Stimulated activated CD8-positive, alpha-beta memory T cell treated with anti-CD3 and anti-CD28 coated beads, Interleukin-7, amount 100 ng/mL, for 1 hour (primary cell): Measurements from ENCODE around the gene MAPKAP1.

Source experiments
- DNase-seq, 2 donors: peaks; one replicate each; pipeline ENCODE4 v3.0.0-alpha.2; 2020; ENCODE audit warnings: low read depth in 2 of 2

Gene MAPKAP1

DNA sequence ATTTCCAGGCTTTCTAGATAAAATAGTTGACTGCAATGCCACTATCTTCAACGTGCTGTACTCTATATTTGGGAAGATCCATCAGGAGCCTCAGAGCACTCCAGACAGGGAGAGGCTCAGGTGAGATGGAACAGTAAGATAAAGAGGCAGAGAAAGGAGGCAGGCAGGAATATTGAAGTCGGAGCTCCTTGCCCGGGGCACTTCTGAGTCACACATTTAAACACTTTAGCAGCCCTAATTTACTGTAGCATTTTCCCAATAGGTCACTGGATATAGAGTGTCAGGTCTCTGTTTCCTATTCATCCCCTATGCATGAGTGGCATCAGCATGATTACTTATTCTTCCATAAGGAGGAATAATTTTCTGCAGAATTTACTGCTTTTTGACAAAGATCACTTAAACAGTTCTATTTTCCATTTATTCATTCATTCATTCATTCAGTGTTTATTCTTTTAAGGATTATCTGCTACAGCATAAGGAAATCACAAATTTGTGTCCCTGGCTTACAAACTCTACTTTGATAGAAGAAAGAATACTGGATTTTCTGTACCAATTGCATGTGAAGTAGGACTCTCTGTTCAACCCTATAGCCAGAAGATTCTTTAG is 170.7 kb downstream of the MAPKAP1 start:
- no peak for DNase-seq

DNA sequence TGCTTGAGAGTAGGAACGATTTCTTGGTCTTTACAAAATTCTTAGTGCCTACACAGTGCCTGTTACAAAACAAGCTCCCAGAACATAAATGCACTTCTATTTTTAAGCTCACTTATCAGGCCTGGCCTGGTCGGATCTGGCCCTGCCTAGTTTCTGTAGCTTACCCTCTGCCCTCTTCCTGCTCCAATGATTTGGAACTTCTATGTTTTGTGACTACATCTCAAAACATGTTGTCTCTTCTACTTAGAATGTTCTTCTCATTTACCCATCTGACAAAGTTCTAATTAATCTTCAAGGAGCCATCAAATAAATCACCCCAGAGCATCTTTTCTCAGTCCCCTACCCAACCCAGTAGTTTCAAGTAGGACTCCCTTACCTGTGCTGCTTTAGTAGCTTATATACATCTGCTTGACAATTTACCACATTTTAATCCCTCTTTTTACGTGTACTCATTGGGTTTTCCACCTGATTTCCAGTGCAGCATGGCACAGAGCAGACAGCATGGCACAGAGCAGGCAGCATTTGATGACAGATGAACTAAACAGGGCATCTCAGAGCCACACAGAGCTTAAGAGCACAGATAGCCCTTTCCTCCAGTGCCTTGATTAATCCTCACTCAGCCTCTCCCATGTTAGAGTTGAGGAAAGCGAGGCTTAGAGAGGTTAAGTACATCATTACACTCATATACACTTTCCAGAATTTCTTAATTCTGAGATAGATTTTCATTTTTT is 171.9 kb downstream of the MAPKAP1 start:
- DNase-seq, result no peak

- no peak for DNase-seq
Measured at GRCh38 chr9:125532812-125533594, 174.0 kb downstream of the MAPKAP1 start.

- no peak for DNase-seq
Measured at GRCh38 chr9:125532412-125532811, 174.6 kb downstream of the MAPKAP1 start.

DNA sequence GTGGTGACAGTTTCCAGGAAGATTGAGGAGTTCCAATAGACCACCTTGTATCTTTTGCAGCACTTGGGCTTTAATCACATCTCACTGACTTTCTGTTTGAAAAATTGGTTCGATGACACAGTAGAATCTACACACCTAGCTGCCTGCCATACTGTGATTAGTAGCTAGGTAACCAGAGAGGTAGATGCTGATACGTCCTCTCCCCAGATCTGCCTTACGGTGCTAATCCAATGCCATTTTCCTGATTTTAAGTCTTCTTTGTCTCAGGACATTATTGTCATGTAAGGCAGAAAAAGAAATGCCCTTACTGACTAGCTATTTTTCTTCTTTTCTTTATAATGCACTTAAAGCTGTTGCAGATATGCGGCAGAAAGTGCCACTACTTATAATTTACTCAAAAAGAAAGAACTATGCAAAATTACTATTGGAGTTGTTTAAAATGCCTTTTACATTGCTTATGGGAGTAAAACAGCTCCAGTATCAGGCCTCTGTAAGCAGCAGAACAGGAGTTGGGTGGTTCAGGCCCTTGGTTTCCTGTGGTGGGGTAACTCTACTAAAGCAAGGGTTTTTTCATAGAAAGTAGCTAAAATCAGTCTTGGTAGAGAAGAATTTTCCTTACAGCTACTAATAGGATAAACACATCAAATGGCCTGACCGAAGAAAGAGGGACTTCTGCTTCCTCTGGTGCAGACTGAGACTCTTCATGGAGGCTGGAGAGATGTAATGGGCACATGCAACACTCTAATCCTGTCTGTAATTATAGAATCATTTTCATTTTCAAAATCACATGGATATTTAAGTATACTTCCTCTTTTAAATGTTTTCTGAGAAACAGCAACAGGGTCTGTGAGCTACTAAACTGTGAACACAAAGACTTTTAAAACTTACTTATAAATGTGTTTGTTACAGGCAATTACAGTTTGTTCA is 177.2 kb downstream of the MAPKAP1 start:
- DNase-seq, result no peak

DNA sequence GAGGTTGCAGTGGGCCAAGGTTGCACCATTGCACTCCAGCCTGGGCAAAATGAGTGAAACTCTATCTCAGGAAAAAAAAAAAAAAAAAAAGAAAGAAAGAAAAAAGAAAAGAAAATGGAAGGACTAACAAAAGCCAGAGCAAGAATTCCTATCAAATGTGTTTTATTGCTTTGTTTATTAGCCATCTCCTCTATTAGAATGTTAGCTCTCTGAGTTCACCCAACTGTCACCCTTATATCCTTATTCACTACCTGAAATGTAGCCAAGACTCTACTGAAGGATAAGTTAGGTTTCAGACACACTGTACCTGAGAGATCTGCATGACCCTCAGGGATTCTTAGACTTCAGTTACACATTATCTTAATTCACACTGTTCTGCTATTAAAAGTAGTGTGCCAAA is 177.9 kb downstream of the MAPKAP1 start:
- DNase-seq, result no peak

GRCh38 chr9:125527471-125528002 is 179.5 kb downstream of the MAPKAP1 start:
- no peak for DNase-seq

DNA sequence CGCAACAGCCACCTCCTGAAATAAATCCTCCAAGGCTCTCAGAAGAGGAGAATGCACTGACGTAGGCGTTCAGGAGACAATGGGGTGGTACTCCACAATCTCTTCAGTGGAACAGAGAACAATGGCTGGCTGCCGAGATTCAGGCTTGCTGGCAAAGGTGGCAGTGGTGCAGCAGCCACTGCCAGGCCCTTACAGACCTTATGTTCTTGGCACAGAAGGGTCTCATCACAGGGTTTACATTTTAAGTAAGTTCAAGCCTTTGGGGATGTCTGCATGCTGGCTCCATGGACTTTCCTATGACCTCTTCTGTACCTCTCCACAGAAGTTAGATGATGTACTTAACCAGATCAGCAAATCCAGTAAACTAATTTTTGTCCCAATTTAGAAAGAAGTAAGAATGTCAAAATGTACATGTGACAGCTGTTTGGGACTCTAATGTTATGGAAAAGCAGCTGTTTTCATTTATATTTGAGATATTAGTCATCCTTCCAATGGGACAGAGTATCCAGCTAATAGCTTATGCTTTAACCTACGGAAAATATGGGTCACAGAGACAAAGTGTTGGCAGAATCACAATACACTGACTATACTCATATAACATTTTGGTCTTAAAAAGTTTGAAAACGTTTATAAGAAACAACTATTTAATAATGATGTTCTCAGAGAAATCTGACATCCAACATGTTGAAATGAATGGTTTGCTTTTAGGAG is 180.9 kb downstream of the MAPKAP1 start:
- no peak for DNase-seq

- DNase-seq, result no peak
Measured at GRCh38 chr9:125524583-125525355, 182.2 kb downstream of the MAPKAP1 start.

GRCh38 chr9:125523681-125524080 is 183.3 kb downstream of the MAPKAP1 start:
- no peak for DNase-seq

DNA sequence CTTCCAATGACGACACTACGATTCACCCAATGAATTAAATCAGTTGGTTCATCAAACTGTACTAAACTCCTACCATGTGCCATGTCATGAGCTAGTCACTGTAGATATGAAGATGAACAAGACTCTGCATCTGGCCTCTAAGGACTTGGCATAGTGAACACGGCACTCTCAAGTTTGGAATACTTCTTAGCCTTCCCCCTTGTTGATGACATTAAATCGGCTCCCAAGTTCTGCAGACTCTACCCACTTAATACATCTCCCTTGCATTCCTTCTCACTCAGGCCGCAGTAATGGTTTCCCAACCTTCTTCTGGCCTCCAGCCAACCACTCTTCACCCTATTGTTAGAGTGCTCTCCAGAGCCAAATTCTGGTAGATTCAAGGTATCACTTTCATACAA is 184.7 kb downstream of the MAPKAP1 start:
- no peak for DNase-seq

- DNase-seq, result no peak
Measured at GRCh38 chr9:125521462-125522327, 185.3 kb downstream of the MAPKAP1 start.

DNA sequence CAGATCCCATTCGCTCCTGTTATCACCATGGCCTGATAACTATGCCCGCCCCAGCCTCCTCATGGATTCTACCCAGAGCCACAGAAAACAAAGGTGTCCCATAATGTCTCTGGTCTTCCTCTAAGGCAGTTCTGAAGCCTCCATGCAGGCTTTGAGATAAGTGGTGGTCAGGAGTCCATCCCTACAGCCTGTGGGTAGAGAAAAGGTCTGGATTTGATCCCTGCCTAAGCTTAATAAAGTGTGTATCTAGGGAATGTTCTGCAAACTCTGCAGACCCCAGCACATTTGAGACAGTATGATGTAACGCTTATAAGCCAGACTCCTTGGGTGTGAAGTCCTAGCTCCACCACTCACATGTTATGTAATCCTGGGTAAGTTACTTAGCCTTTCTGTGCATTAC is 187.3 kb downstream of the MAPKAP1 start:
- DNase-seq, result no peak

GRCh38 chr9:125517577-125517976 is 189.4 kb downstream of the MAPKAP1 start:
- DNase-seq, result no peak

GRCh38 chr9:125515983-125516940 is 190.7 kb downstream of the MAPKAP1 start:
- no peak for DNase-seq

- no peak for DNase-seq
Measured at GRCh38 chr9:125515281-125515680, 191.7 kb downstream of the MAPKAP1 start.

DNA sequence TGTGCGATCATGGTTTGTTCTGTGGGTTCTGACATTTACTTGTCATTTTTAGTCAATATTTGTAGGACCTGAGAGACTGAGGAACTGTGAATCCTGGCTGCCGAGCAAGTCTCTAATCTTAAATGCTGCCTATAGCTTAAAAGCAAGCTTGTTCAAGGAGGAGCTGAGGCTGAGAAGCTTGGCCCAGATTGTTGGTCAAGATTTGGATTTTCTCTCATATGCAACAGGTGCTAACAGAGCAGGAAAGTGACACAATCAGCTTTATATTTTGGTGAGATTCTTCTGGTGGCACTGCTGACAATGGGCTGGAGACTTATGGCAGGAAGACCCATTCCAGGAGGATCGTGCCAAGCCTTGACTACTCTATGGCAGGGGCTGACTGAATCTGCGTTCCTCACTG is 192.5 kb downstream of the MAPKAP1 start:
- no peak for DNase-seq
